ENCODE measurements around the gene ANAPC5. TPM values are rescaled to one million over a fixed set of nuclear protein-coding genes. Genes with fewer than 3 reads are reported as not detected.

Gene ANAPC5
- total RNA-seq, 1 experiment from 2014 or later = 199 TPM

- DNase-seq (no peak), ATAC-seq (no peak)
- H3F3A ChIP-seq (ENCODE audit: low read length, unreplicated experiment) = no peaks in the 10 kb centered on the region
- no peaks in the 10 kb centered on the region for H3K9me3 ChIP-seq (ENCODE audit: low read length)
- H4K20me1 ChIP-seq (ENCODE audit: low read length) = no peaks in the 10 kb centered on the region
- no peak overlapping the region for H3K4me2 ChIP-seq (ENCODE audit: low read length)
- ChIA-PET CTCF (no interaction called here), POLR2A (ENCODE audit: unreplicated experiment) (interaction anchor here (0.6 to 0.7 kb wide), 2 partner anchors 9 to 15 kb away, joined by 5 read pairs; partner anchors contain the start of gene CAMKK2)
- H2AFZ ChIP-seq (ENCODE audit: low read length) = no peak overlapping the region
- peaks cover 8% of the 10 kb centered on the region; the same call in 1 of the 2 replicates for H3K79me2 ChIP-seq (ENCODE audit: low read length)
- H3K4me3 ChIP-seq (ENCODE audit: low read length) = no peak overlapping the region
- no peak for TF ChIP-seq CTCF (conservative IDR thresholded peaks at IDR 0.05; ENCODE audit: low read depth, low read length)
- no peak for TF ChIP-seq EZH2 (IDR thresholded peaks at IDR 0.05; ENCODE audit: low read length, unreplicated experiment)
- no peak for TF ChIP-seq EZH2phosphoT487 (IDR thresholded peaks at IDR 0.05; ENCODE audit: borderline replicate concordance, low read length)
- H3K27me3 ChIP-seq (ENCODE audit: low read length) = no peaks in the 10 kb centered on the region
- no peaks in the 10 kb centered on the region for H3K9me2 ChIP-seq (replicated peaks; ENCODE audit: low read length)
- H3K27ac ChIP-seq (ENCODE audit: low read length) = no peak overlapping the region
- BruUV-seq (replicated peaks) = no TSS peak
- H3K36me3 ChIP-seq (ENCODE audit: low read depth, low read length) = no peaks in the 10 kb centered on the region
- H3K9ac ChIP-seq (ENCODE audit: low read length) = no peak overlapping the region
- no peaks in the 10 kb centered on the region for H3K4me1 ChIP-seq (ENCODE audit: insufficient read depth, low read length)
- intact Hi-C loops (cut with micrococcal nuclease) = no loop called here
Measured at GRCh38 chr12:121287267-121287954, 64.8 kb downstream of the ANAPC5 start.

GRCh38 chr12:121285856-121286255 is 66.4 kb downstream of the ANAPC5 start:
- no peaks in the 10 kb centered on the region for H3K9me3 ChIP-seq (ENCODE audit: low read length)
- ATAC-seq = no peak
- no peak for TF ChIP-seq EZH2phosphoT487 (IDR thresholded peaks at IDR 0.05; ENCODE audit: borderline replicate concordance, low read length)
- TF ChIP-seq EZH2 (IDR thresholded peaks at IDR 0.05; ENCODE audit: low read length, unreplicated experiment) = no peak
- no peak for TF ChIP-seq CTCF (conservative IDR thresholded peaks at IDR 0.05; ENCODE audit: low read depth, low read length)
- H3K36me3 ChIP-seq (ENCODE audit: low read depth, low read length) = no peaks in the 10 kb centered on the region
- no peaks in the 10 kb centered on the region for H4K20me1 ChIP-seq (ENCODE audit: low read length)
- ChIA-PET CTCF (no interaction called here), POLR2A (ENCODE audit: unreplicated experiment) (no interaction called here)
- H3K4me3 ChIP-seq (ENCODE audit: low read length) = no peak overlapping the region
- H3K79me2 ChIP-seq (ENCODE audit: low read length) = peaks cover 6% of the 10 kb centered on the region; the same call in 1 of the 2 replicates
- no peak for DNase-seq
- BruUV-seq (replicated peaks) = no TSS peak
- no peaks in the 10 kb centered on the region for H3K9me2 ChIP-seq (replicated peaks; ENCODE audit: low read length)
- H3F3A ChIP-seq (ENCODE audit: low read length, unreplicated experiment) = no peaks in the 10 kb centered on the region
- intact Hi-C loops (cut with micrococcal nuclease) = no loop called here
- no peaks in the 10 kb centered on the region for H3K4me1 ChIP-seq (ENCODE audit: insufficient read depth, low read length)
- H2AFZ ChIP-seq (ENCODE audit: low read length) = no peak overlapping the region
- no peak overlapping the region for H3K9ac ChIP-seq (ENCODE audit: low read length)
- H3K27me3 ChIP-seq (ENCODE audit: low read length) = no peaks in the 10 kb centered on the region
- no peak overlapping the region for H3K4me2 ChIP-seq (ENCODE audit: low read length)
- H3K27ac ChIP-seq (ENCODE audit: low read length) = no peak overlapping the region
